ENCODE data around the gene NDFIP2.

DNA sequence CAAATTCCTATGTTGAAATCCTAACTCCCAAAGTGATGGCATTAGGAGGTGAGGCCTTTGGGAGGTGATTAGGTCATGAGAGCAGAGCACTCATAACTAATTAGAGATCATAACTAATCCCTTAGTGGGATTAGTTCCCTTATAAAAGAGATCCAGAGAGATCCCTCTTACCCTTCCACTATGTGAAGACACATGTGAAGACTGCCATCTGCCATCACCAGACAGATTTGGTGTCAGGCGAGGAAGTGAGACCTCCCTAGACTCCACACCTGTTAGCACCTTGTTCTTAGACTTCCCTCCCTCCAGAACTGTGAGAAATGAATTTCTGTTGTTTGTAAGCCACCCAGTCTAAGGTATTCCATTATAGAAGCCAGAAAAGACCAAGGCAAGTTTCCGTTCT is 112.2 kb downstream of the NDFIP2 start:
- no peak for TF ChIP-seq CTCF (IDR thresholded peaks at IDR 0.05)
- TF ChIP-seq EP300 (IDR thresholded peaks at IDR 0.05) = no peak
- no peak for TF ChIP-seq POLR2A (IDR thresholded peaks at IDR 0.05; ENCODE audit: low read depth)
- TF ChIP-seq POLR2AphosphoS5 (IDR thresholded peaks at IDR 0.05) = no peak

Measured in esophagus muscularis mucosa (tissue), 4 donors.